Measurements from ENCODE around the gene KCNMA1.

Gene KCNMA1

DNA sequence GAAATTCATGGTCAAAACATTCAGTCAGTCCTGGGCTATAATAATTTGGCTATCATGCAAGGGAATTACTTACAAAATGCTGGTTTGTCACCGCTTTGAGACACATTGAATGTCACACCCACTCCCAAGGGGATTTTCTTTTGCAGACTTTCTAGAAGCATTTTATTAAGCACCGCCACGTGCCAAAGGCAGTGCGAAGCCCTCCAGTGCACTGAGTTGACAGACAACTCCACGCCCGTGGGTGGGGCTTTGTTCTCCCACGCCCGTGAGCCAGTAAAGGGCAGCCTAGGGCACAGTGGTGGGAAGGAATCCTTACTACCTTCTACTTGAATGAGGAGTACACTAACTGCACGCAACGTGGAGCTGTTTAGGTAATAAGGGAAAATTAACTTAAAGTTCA lies 515.8 kb downstream of the KCNMA1 start:
- no peak for DNase-seq

DNA sequence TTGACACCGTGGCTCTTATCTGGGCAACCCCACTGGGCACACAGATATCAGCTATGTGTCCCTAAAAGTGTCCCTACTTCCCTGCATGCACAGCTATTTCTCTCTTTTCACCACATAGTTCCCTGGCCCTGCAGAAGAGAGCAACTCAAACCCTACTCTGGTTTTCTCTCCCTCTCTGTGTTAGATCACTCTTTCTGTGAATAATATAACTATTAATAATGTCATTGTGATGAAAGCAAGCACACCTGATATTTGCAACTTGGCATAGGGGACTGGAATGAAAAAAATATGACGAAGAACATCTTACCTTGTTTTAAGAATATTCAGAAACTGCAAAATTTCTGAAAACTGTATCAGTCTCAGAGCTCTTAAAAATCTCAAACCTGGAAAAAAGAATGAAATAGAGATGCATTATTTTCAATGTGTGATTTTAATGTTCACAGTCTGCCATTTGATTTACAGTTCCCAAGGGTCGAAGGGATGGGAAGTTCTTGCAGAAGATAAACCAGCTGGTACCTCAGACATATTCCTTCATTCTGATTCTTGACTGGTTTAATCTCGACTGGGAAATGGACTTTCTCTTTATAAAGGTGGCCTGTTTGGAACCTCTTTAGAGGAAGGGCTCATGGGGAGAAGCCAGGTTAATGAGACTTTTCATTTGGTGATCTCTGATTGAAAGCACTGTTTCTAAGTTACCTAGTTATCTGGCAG lies 516.8 kb downstream of the KCNMA1 start:
- no peak for DNase-seq

DNA sequence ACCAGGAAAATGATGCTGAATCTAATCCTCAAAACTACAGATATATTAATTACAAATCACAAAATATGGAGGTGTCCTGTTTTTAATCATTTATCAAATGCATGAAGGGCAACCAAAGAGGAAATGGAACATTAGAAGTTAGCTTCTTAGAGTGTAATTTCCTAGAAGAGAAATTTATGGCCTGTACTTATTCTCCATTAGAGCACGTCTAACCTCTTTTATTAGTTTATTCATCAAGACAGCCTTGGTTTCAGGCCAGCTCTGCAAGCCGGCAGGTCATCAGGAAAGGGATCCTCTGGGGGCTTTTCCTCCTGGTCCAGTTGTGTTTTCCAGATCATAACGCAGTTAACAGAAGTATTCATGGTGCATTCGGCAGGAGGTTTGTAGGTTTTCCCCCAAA lies 517.6 kb downstream of the KCNMA1 start:
- DNase-seq = no peak

DNA sequence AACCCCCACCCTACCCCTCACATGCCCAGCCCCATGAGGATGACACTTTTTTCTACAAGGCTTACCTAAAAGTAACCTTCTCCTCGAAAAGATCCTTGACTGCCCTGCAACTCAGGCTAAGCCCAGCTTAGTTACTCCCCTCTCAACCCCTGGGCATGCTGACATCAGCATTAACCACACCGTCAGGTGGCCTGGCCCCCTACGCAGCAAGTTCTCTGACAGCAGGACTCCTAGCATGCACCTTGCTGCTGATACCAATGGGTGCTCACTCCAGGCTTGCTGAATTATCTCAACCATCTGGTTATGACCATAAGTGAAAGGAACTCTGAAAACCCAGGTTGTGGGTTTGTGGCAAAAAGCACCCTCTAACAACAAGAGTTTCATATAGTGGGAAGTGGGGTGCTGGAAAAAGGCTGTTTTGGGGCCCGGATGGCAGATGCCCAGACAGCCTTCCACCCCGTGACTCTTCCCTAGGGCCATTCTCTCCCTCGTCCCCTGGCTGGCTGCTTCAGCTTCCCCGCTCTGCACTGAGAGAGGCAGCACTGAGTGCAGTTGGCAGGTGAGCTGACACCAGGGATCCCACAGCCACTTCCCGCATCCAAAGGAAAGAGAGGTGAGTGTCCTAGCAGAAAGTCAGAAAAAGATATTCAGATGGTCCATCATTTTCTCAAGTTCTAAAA lies 518.9 kb downstream of the KCNMA1 start:
- no peak for DNase-seq

DNA sequence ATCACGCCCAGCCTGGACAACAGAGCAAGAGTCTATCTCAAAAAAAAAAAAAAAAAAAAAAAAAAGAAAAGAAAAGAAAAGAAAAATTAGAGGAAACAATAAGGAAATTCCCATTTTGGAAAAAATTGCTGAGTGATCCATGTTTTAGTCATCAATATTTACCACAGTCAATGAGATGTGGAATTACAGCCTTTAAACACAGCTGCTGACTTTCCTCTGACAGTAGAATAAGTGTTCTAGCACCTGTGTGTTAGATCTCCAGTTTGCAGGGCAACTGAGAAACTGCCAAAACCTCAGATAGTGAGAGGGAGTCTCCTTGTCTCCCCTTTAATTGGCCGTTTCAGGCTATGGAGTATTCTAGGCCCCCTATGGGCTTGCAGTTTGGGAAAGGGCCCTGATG lies 520.1 kb downstream of the KCNMA1 start:
- DNase-seq = no peak

DNA sequence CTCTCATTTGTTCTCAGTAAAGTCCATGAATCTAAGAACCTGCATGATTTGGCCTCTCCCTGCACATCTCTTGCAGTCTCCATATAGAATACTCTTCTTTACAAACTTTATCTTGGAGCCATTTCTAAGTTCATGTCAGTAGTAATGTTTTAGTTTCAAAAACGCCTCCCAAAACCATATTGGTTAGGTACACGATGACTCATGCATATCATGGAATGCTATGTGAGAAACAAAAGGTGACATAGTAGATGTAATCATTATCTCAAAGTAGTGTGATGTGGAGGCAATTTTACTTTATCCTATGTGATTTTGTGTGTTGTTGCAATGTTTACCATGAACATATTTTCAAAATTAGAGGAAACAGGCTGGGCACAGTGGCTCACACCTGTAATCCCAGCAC lies 520.7 kb downstream of the KCNMA1 start:
- DNase-seq = no peak

DNA sequence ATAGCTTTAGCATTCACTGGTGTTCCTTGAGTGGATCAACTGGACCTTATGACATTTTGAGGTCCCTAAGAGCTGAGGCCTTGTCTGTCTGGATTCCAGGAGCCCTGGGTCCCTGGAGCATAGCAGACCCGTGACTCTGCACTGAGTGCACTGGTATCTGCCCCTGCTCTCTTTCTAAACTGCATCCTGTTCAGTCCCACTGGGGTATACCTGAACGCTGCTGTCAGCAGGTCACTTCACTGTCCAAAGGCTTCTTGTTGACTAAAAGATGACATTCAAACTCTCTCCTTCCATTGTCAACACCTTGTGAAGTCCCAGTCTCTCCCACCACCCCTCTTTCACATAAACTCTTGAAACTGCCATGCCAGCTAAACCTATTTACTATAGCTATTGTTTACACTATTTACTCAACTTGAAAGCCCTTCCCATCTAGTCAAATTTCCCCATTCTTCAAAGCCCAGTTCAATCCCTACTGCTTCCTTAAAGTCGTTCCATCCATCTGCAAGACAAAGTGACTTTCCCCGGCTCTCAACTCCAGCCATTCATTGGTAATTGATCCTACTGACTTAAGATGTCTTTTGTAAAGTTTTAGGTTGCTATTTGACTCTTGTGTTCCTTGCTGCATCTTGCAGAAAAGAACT lies 523.3 kb downstream of the KCNMA1 start:
- DNase-seq = no peak

DNA sequence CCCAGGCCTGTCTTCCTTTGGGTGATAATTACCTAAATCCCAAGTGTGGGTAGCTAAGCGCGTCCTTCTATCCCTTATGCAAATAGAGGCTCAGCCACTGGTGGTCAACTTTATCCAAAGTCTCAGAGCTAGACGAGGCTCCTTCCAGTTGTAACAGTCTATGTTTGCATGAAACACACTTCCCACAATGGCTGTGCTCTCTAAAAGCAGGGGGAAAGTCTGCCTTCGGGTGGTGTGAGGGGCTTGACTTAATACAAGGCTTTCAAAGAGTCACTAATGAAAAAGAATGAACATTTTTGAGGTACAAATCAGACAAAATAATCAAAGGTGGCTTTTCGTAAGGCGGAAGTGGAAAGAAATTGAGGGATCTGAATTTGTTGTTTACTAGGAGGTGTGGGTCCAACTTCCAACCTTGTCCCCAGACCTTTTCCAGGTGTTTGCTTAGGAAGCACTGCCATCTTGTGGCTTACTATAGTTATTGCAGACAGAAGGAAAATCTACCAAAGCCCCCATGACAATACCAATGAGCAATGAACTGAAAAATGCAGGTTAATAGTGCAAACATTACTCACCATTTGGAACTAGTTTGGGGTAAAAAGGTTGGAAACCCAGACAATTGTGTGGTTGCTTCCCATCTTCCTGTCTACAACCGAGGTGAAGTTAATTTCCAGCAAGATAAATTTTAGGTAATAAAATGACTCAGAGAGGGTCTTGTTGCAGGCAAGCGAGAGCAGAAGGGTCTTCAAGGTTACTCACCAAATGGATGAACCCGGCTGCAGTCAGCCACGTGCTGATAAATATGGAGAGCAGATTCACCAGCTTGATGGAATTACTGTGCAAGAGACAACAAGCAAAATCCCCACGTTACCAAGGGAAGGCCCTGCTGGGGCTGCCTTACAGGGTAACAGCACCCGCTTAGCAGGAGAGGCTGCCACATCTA lies 525.7 kb downstream of the KCNMA1 start:
- peak; percentile 93 for DNase-seq

DNA sequence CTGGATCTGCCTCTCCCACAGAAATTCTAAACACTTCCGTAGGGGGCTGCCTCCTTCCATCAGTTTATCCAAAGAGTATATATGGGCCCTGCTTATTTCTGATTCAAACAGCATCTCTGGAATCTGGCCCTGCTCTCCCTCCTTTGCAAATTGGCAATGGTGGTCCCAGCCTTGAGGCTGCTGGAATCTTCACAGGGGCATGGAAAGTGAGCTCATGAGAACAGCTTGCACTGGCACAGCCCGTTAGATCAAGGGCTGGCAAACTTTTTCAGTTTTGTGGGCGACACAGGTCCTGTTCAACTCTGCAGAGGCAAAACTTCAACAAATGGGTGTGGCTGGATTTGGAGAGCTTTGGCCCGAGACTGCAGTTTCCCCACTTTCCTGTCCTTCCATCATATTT lies 526.9 kb downstream of the KCNMA1 start:
- DNase-seq = no peak

DNA sequence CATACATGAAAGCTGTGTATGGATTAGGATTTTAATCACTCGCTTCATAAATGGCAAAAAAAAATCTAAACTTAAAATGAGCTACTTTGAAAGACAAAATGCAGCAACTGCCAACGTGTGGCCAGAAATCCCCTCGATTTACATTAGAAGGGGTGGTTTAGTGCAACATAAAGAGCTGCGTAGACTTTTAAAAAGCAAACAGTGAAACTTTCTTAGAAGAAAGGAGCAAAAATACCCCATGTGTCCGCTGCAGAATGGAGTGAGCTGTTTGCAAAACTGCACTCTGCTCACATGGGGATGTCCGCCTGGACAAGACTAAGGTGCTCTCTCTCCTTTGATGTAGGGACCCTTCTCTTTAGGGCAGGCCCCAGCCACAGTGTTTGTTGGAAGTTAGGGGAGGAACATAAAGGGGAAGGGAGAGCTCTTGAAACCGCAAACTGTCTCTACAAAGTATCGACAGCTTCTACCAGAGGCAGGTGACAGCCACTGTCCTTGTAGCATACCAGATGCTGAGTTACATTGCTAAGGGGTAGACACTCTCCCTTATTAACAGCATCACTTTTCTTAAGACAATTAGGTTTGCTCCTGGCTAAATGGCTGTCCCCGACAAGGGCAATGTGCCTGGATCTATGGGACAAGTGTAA lies 528.1 kb downstream of the KCNMA1 start:
- DNase-seq = no peak

DNA sequence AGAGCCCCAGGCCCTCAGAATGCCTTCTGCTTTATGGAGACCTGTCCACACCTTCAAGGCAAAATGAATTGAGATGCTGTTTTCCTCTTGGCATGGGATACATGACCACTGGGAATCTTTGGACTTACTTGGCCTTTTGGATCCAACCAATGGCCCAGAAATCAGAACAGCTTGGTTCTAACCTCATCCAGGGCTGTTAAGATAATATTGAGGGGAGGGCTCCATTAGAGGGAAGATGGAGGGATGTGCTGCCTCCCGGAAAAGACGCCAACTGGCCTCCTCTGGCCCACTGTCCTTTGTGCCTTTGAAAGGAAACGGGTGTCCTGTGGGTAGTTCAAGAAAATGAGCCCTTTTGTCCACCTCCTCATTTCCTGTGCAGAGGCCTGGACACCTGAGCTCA lies 530.9 kb downstream of the KCNMA1 start:
- no peak for DNase-seq

DNA sequence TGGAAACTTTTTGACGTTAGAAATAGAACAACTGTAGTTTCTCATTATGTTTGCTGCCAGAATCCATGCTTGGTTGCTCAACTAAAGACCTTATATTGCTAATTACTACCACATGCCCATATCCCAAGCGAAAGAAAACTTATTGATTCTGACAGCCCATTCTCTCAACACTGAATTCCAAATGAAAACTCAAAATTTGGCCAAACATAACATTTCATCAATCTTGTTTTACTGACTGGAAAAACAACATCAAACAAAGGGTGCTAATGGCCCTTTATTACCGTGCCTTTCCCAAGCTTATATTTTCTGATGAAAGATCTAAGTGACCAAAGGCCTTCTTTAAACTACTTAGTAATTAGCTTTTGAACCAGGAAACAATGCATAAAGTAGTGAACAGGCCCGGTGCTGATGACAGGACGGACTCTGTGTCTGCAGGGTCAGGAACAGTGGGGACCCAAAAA lies 531.8 kb downstream of the KCNMA1 start:
- DNase-seq = peak; percentile 85

DNA sequence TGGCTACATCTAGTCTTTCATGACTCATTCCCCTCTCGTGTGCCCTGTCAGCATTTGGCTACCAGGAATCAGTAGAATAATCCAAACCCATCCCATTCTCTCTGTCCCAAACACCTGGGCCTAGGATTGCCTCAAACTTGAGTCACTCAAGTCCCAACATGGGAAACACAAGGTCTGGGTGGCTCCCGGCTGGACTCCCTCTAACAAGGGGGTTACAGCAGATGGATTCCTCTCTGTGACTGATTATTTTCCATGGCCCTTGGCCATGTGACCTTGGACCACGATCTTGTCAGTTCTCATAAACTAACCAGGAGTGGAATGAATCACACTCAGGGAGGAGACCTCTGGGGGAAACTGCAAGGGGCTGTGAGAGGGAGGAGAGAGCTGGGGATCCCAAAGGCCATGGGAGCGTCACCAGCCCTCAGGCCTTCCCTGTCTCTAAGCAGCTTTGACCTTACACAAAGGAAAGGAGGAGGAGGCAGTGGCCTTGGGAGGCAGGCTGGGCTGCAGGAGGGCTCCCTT lies 533.1 kb downstream of the KCNMA1 start:
- peak; percentile 90 for DNase-seq

DNA sequence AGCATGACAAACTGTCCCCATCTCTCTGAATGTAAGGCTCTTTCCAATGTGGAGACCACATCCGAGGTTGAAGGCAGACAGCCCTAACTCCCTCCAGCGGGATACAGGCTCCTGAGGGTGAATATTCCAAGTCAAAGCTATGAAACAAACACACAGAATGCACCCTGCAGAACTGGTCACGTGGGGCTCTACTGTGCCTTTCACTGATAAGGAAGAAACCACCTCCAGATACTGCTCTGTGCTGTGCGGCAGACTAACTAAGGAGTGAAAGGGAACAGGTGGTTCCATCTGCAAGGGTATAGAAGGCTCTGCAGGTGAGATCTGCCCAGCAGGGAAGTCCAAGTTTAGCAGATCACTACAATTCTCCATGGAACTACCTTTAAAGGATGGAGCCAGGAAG lies 534.4 kb downstream of the KCNMA1 start:
- DNase-seq = no peak

DNA sequence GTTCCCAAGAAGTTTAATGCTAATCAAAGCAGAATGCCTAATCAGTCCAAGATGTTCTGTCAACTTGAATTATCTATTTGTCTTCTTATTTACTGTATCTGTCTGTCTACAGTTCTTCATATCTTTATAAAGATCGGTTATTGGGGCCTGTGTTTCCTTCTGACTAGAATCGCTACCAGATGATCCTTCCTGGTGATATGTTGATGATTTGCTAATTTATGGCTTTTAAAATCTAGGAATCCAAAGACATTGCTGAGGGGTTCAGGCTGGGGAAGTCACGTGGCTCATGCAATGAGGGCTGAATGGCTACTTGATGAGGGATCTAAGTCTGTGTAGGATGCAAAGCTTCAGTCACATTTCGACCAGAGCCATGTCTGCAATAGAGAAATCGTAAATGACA lies 536.3 kb downstream of the KCNMA1 start:
- peak; percentile 74 for DNase-seq

DNA sequence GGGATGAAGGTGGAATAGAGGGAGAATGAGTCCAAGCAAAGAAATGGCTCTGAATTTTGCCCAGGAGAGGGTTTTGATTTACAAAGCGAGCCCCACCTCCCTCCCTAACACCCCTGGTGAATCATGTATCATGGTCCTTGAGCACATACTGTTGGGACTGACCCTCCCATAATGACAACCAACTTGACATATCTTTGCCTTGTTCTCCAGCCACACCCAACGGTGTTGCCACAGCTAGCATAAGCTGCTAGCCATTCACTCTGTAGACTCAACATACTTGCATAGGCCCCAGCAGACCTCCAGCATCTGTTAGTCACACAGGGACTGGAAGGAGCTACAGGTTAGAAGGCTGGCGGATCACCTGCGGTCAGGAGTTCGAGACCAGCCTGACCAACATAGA lies 538.5 kb downstream of the KCNMA1 start:
- no peak for DNase-seq

DNA sequence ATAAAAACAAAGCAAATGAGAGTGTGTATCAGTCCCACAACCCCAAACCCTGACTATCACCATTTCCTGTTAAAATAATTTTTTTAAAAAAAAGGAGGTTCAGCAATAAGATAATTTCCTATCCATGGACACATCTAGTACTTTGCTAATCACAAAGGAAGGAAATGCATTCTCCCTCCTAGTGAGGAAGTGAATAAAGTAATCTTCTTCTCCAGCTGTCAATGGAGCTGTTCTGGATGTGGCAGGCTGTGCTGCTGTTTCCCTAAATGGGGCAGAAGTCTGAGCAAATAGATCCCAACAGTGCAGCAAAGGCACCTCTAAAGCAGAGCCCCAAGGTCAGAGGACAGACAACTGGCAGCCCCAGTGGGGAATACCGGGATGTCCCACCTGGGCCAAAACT lies 540.0 kb downstream of the KCNMA1 start:
- DNase-seq = no peak

DNA sequence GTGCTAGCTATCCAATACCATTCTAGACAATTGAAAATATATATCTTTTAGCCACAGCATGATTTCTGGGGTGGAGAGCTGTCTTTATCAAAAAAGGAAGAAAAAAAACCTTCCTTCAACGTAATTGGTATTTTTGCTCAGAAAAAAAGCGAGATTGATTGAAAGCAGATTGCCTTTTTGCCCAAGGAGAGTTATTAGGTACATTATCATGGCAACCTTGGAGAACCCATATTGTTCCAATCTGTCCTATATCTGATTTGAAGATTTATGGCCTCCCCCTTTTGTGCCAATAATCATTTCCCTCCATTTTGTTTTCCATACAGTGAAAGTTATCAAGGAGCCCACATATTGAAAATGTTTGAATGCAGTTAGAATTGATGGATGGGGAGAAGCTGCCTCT lies 544.5 kb downstream of the KCNMA1 start:
- DNase-seq = no peak

DNA sequence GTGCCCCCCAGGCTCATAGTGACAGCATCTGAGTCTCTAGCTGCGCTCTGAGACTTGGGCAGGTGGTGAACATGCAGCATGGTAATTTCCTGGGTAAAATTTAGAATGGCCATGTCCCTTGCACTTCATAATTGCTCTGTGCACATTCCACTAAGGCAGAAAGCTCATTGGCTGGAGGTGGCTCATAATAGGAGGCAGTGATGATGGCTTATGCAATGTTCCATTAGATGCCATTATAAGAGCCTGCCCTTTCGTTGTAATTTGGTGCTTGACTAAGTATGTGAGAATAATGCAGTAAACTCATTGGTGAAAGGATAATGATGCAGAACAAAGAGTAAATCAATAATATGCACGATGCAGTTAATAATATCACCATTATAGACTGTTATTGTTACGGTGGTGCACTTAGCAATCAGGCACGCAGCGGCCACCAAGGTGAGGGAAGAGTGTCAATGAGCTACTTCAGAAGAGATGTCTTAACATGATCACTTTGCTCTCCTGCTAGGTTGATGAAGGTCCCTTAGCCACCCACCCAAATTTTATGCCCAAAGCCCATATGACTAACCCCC lies 545.9 kb downstream of the KCNMA1 start:
- DNase-seq = no peak

DNA sequence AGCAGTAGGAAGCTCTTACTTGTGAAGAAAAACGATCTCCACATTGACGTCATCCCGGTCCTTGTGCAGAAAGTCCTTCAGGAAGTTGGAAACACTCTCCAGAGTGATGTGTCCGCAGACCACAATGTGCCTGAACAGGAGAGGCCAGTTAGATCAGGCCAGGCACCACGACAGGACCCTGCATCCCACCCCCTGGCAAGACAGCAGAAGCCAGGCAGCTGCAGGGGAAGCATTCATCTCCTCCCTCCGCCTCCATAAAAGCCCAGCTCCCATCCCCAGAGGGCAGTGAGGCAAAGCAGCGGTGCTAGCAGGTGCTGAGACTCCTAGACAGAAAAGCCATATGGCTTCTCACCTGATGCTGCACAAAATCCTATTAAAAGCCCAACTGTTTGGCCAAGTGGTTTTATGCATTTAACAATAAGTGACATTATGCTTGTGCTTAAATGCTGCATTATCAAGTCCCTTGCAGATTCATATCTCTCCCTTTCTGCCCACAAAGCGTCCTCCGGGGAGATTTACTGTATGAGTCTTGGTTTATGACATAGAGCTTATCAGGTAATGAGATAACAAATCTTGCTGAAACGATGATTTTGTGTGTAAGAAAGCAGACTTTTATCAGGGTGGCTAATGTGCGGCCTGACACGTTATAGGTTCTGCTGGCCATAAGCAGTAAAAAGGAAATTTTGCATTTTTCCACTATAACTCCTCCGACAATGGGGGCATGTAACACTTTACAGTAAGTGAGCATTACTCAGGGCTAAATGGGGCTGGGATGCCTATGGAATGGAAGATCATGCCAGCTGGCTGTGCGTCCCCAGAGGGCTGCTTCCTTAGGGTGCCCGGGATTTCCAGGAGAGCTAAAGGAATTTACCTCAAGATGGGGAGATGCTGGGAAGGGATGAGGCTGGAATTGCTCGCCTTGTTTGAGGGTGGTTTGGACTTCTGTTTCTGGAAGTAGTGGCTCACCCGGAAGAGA lies 546.9 kb downstream of the KCNMA1 start:
- DNase-seq = no peak

DNA sequence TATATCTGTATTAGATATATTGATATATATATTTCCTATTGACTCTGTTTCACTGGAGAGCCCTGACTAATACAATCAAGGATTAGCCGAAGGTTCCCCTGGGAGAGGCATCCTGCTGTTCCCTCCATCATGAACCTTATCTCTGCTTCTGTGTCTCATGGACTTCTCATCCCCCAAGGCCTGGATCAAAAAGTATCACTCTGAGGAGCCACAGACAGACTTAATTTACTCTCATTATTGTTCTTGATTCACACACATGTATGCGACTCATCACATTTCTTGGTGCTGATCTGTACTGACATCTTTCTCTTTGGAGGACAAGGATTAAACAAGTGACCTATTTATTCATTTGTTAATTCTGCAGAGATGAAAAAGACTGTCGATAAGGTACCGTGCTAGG lies 550.2 kb downstream of the KCNMA1 start:
- DNase-seq = peak; percentile 62
